AG04450 (cell line): Measurements from ENCODE around the gene MED13L. TPM values are rescaled to one million over a fixed set of nuclear protein-coding genes. Genes with fewer than 3 reads are reported as not detected.

Experiments
- CTCF ChIA-PET: fragments of 300-600, 350-600 bp; formaldehyde crosslinking; extraction: SDS; loops from one replicate; lab custom pipeline; 2022; ENCODE audit warnings: antibody characterized with exemption, inconsistent platforms; lab: Charles Lee
- POLR2A ChIA-PET: fragments of 350-600 bp; formaldehyde crosslinking; extraction: SDS; loops from one replicate; lab custom pipeline; 2021; ENCODE audit warnings: antibody characterized with exemption, inconsistent platforms; lab: Yijun Ruan, JAX
- DNase-seq: peaks from one replicate; pipeline ENCODE4 v3.0.0-alpha.2; 2011; ENCODE audit warnings: low read depth, low spot score
- H3K27ac ChIP-seq: one replicate; pipeline ENCODE4 v1.5.1; 2012; ENCODE audit warnings: low read depth, low read length, control low read depth
- H3K27me3 ChIP-seq: one replicate; pipeline ENCODE4 v1.6.0; 2012; ENCODE audit warnings: low read length; ENCODE audit not compliant: control insufficient read depth, insufficient read depth
- H3K4me3 ChIP-seq: 2 replicates; pipeline ENCODE4 v1.5.1; 2011; ENCODE audit warnings: mild to moderate bottlenecking, low read depth, low read length, control low read depth
- H3K9me3 ChIP-seq: 2 replicates; pipeline ENCODE4 v1.5.1; 2012; ENCODE audit warnings: low read length; ENCODE audit not compliant: control insufficient read depth, insufficient read depth
- CTCF ChIP-seq: IDR thresholded peaks from 2 replicates; pipeline ENCODE4 v1.5.1; 2011; ENCODE audit warnings: low read depth, low read length, control low read depth, inconsistent platforms
- polyA plus RNA-seq: library from polyadenylated mRNA; depleted of rRNA; stranded (reverse); fragments of >200 nt; gene quantifications from 2 replicates; pipeline ENCODE4 v1.2.3, GENCODE V29; 2011

MED13L gene
- polyA plus RNA-seq, 1 experiment = 56.2 TPM

- CTCF ChIA-PET = no interaction called here
- no peak for TF ChIP-seq CTCF
- no peak overlapping the region for H3K4me3 ChIP-seq
- no peaks in the 10 kb centered on the region for H3K27me3 ChIP-seq
- H3K9me3 ChIP-seq = no peaks in the 10 kb centered on the region
- no peak overlapping the region for H3K27ac ChIP-seq
- DNase-seq = no peak
- POLR2A ChIA-PET = no interaction called here
Observed at GRCh38 chr12:116189692-116190091, 87.8 kb downstream of the MED13L start.

- POLR2A ChIA-PET = no interaction called here
- Histone ChIP-seq H3K4me3 (no peak overlapping the region), H3K27me3 (no peaks in the 10 kb centered on the region), H3K9me3 (no peaks in the 10 kb centered on the region), H3K27ac (no peak overlapping the region)
- no peak for DNase-seq
- TF ChIP-seq CTCF = no peak
- CTCF ChIA-PET = interaction anchor here (0.5 to 0.7 kb wide), 2 partner anchors 16 to 190 kb away, joined by 3 read pairs; no protein-coding TSS in a partner anchor
Observed at GRCh38 chr12:116188581-116188980, 88.9 kb downstream of the MED13L start.

- H3K27me3 ChIP-seq = no peaks in the 10 kb centered on the region
- no peak overlapping the region for H3K4me3 ChIP-seq
- no peak overlapping the region for H3K27ac ChIP-seq
- no peaks in the 10 kb centered on the region for H3K9me3 ChIP-seq
- TF ChIP-seq CTCF = no peak
- POLR2A ChIA-PET = no interaction called here
- CTCF ChIA-PET = interaction anchor here (0.6 kb wide), 1 partner anchor 122 kb away, joined by 3 read pairs; no protein-coding TSS in a partner anchor
- DNase-seq = no peak
Observed at GRCh38 chr12:116187151-116187511, 90.4 kb downstream of the MED13L start.

GRCh38 chr12:116186482-116187150, 90.9 kb downstream of the MED13L start:
- no peak for DNase-seq
- H3K27ac ChIP-seq = no peak overlapping the region
- CTCF ChIA-PET = no interaction called here

GRCh38 chr12:116184763-116185162, 92.7 kb downstream of the MED13L start:
- ChIA-PET POLR2A (no interaction called here), CTCF (no interaction called here)
- Histone ChIP-seq H3K4me3 (no peak overlapping the region), H3K9me3 (no peaks in the 10 kb centered on the region), H3K27me3 (no peaks in the 10 kb centered on the region), H3K27ac (no peak overlapping the region)
- DNase-seq = no peak
- no peak for TF ChIP-seq CTCF

More at GRCh38 chr12:116186482-116187150, 90.9 kb downstream of the MED13L start:
- no peaks in the 10 kb centered on the region for H3K27me3 ChIP-seq
- no peak for TF ChIP-seq CTCF
- POLR2A ChIA-PET = no interaction called here
- no peaks in the 10 kb centered on the region for H3K9me3 ChIP-seq
- H3K4me3 ChIP-seq = no peak overlapping the region
